T follicular helper cell (primary cell): Measurements from ENCODE around the gene KRT32.

ENCODE experiments used
- DNase-seq: peaks from one replicate; pipeline ENCODE4 v3.0.0-alpha.2; 2020; ENCODE audit warnings: low read depth
- total RNA-seq, 2 experiments: gene quantifications; one replicate each; lab custom pipeline; 2026; lab: John Stamatoyannopoulos, UW

The KRT32 gene
- total RNA-seq, result 0 reads per million in 2 experiments

GRCh38 chr17:41466988-41467387 lies at the start of gene KRT32:
Gene KRT32 (minus strand): TSS chr17:41467386. CDS start chr17:41467325, 61 bp downstream.
- no peak for DNase-seq

- DNase-seq, result no peak
Measured at GRCh38 chr17:41516830-41517283, 49.7 kb upstream of the KRT32 start.

GRCh38 chr17:41516147-41516829 lies 49.1 kb upstream of the KRT32 start:
- DNase-seq, result no peak

- DNase-seq, result no peak
Measured at GRCh38 chr17:41513168-41513547, 46.0 kb upstream of the KRT32 start.

GRCh38 chr17:41512546-41513167 lies 45.5 kb upstream of the KRT32 start:
- DNase-seq, result no peak

- no peak for DNase-seq
Measured at GRCh38 chr17:41511716-41512115, 44.5 kb upstream of the KRT32 start.

GRCh38 chr17:41511116-41511515 lies 43.9 kb upstream of the KRT32 start:
- DNase-seq, result no peak

GRCh38 chr17:41510251-41511065 lies 43.3 kb upstream of the KRT32 start:
- no peak for DNase-seq

GRCh38 chr17:41507315-41507880 lies 40.2 kb upstream of the KRT32 start:
- no peak for DNase-seq

GRCh38 chr17:41505809-41506767 lies 38.9 kb upstream of the KRT32 start:
- DNase-seq, result no peak

GRCh38 chr17:41505007-41505808 lies 38.0 kb upstream of the KRT32 start, which contains the start of gene KRT13:
Gene KRT13 (minus strand): TSS chr17:41505612. CDS start chr17:41505550, 62 bp downstream.
- no peak for DNase-seq

GRCh38 chr17:41504246-41504977 lies 37.2 kb upstream of the KRT32 start:
- DNase-seq, result no peak

- no peak for DNase-seq
Measured at GRCh38 chr17:41503202-41503601, 36.0 kb upstream of the KRT32 start.

- no peak for DNase-seq
Measured at GRCh38 chr17:41500131-41500911, 33.1 kb upstream of the KRT32 start.

GRCh38 chr17:41499714-41500113 lies 32.5 kb upstream of the KRT32 start:
- DNase-seq, result no peak

- DNase-seq, result no peak
Measured at GRCh38 chr17:41498276-41498675, 31.1 kb upstream of the KRT32 start.

GRCh38 chr17:41496803-41497484 lies 29.8 kb upstream of the KRT32 start:
- peak; percentile 22 for DNase-seq

GRCh38 chr17:41494524-41494923 lies 27.3 kb upstream of the KRT32 start:
- DNase-seq, result no peak
